ENCODE data around the gene TBC1D14. TPM values are rescaled to one million over a fixed set of nuclear protein-coding genes. Genes with fewer than 3 reads are reported as not detected.

TBC1D14 gene
- total RNA-seq, 1 experiment from 2014 or later = 36.3 TPM

GRCh38 chr4:6892190-6892908, 17.3 kb upstream of the TBC1D14 start:
- in situ Hi-C loops (cut with HindIII; ENCODE audit: low pct_unique_long_range_greater_than_20kb, low sequenced_read_pairs) = no loop called here
- CTCF ChIA-PET = no interaction called here
- no peak overlapping the region for H3K4me3 ChIP-seq (ENCODE audit: low read depth in 2 of 2, low read length in 2 of 2)

GRCh38 chr4:6892909-6893202, 16.8 kb upstream of the TBC1D14 start:
- CTCF ChIA-PET = no interaction called here
- ATAC-seq (no peak), DNase-seq (ENCODE audit: low read depth, low spot score) (no peak)
- Histone ChIP-seq H3K27ac (ENCODE audit: low read length) (no peak overlapping the region), H3K9me3 (ENCODE audit: control insufficient read depth, insufficient read depth, low read depth, low read length) (no peaks in the 10 kb centered on the region), H3K36me3 (ENCODE audit: control insufficient read depth, insufficient read depth, low read length) (no peaks in the 10 kb centered on the region), H3K4me3 (ENCODE audit: low read depth in 2 of 2, low read length in 2 of 2) (no peak overlapping the region), H3K4me1 (ENCODE audit: control insufficient read depth, insufficient read depth, low read length) (no peaks in the 10 kb centered on the region), H3K27me3 (ENCODE audit: control insufficient read depth, insufficient read depth, low read length) (no peaks in the 10 kb centered on the region)
- in situ Hi-C loops (cut with HindIII; ENCODE audit: low pct_unique_long_range_greater_than_20kb, low sequenced_read_pairs) = no loop called here
- no TSS peak for BruUV-seq (replicated peaks)
- POLR2A ChIA-PET = no interaction called here
- intact Hi-C loops (cut with micrococcal nuclease; ENCODE audit: unreplicated experiment) = no loop called here
- TF ChIP-seq POLR2AphosphoS5 (IDR thresholded peaks at IDR 0.05; ENCODE audit: low read depth, low read length) (no peak), SIN3A (IDR thresholded peaks at IDR 0.05; ENCODE audit: borderline replicate concordance, insufficient read depth, low read depth, low read length) (no peak), CTCF (IDR thresholded peaks at IDR 0.05) (no peak)

More at GRCh38 chr4:6892190-6892908, 17.3 kb upstream of the TBC1D14 start:
- Histone ChIP-seq H3K9me3 (ENCODE audit: control insufficient read depth, insufficient read depth, low read depth, low read length) (no peaks in the 10 kb centered on the region), H3K36me3 (ENCODE audit: control insufficient read depth, insufficient read depth, low read length) (no peaks in the 10 kb centered on the region), H3K27me3 (ENCODE audit: control insufficient read depth, insufficient read depth, low read length) (no peaks in the 10 kb centered on the region), H3K27ac (ENCODE audit: low read length) (no peak overlapping the region), H3K4me1 (ENCODE audit: control insufficient read depth, insufficient read depth, low read length) (no peaks in the 10 kb centered on the region)
- no TSS peak for BruUV-seq (replicated peaks)
- DNase-seq (ENCODE audit: low read depth, low spot score) (no peak), ATAC-seq (peak; percentile 56)
- intact Hi-C loops (cut with micrococcal nuclease; ENCODE audit: unreplicated experiment) = no loop called here
- POLR2A ChIA-PET = no interaction called here
- TF ChIP-seq CTCF (IDR thresholded peaks at IDR 0.05) = no peak
- no peak for TF ChIP-seq SIN3A (IDR thresholded peaks at IDR 0.05; ENCODE audit: borderline replicate concordance, insufficient read depth, low read depth, low read length)
- no peak for TF ChIP-seq POLR2AphosphoS5 (IDR thresholded peaks at IDR 0.05; ENCODE audit: low read depth, low read length)
- no peak for TF ChIP-seq REST (IDR thresholded peaks at IDR 0.05; ENCODE audit: insufficient read depth in 1 of 2, low read depth in 2 of 2, low read length in 1 of 2)
- TF ChIP-seq TCF7L2 (IDR thresholded peaks at IDR 0.05; ENCODE audit: low read depth, low read length) = no peak; the same call in 1 of the 2 replicates
